Activated CD8-positive, alpha-beta T cell treated with anti-CD3 and anti-CD28 coated beads, Interleukin-2, amount 10 ng/mL, durations not matched to agents 7 days and 5 days (primary cell): ENCODE data around the gene TBCE. TPM values are rescaled to one million over a fixed set of nuclear protein-coding genes. Genes with fewer than 3 reads are reported as not detected.
"Not testable (repeated sequence)": the region's sequence is repeated elsewhere in the genome, so short reads cannot be mapped to it uniquely, and the experiment has no call there.

Source experiments
- ATAC-seq: fragments of 150-1000 bp; cut with Tn5 transposase; one replicate; pipeline ENCODE4 v1.10.0; 2021; ENCODE audit warnings: moderate library complexity
- CTCF ChIA-PET: fragments of 350-600 bp; sonication (Branson Sonifier 250); formaldehyde crosslinking; loops from one replicate; lab custom pipeline; 2021; ENCODE audit warnings: antibody characterized with exemption; lab: Charles Lee
- POLR2A ChIA-PET: fragments of 350-600 bp; sonication (Branson Sonifier 250); formaldehyde crosslinking; loops from one replicate; lab custom pipeline; 2021; ENCODE audit warnings: antibody characterized with exemption; lab: Charles Lee
- DNase-seq: peaks from one replicate; pipeline ENCODE4 v3.0.0-alpha.2; 2020
- H3K27ac Mint-ChIP-seq: one replicate; pipeline ENCODE4 v1.8.0; 2021; ENCODE audit warnings: mild to moderate bottlenecking, mixed read lengths
- H3K27me3 Mint-ChIP-seq: one replicate; pipeline ENCODE4 v1.8.0; 2021; ENCODE audit warnings: low read depth, mixed read lengths
- H3K36me3 Mint-ChIP-seq: one replicate; pipeline ENCODE4 v1.8.0; 2021; ENCODE audit warnings: low read depth, mixed read lengths
- H3K4me1 Mint-ChIP-seq: one replicate; pipeline ENCODE4 v1.8.0; 2021; ENCODE audit warnings: low read depth, mixed read lengths
- H3K4me3 Mint-ChIP-seq: one replicate; pipeline ENCODE4 v1.8.0; 2021; ENCODE audit warnings: mild to moderate bottlenecking, mixed read lengths
- H3K9me3 Mint-ChIP-seq: one replicate; pipeline ENCODE4 v1.8.0; 2022; ENCODE audit warnings: mixed read lengths; ENCODE audit not compliant: insufficient read depth
- total RNA-seq, 2 experiments: library from RNA; stranded (reverse); gene quantifications; one replicate each; pipeline ENCODE4 v1.2.3, GENCODE V29; 2021

TBCE gene
- total RNA-seq, 2 experiments from 2014 or later = 28.1 to 31.9 TPM

GRCh38 chr1:235351441-235351840 lies 15.8 kb upstream of the TBCE start:
- ChIA-PET POLR2A (no interaction called here), CTCF (no interaction called here)
- Mint-ChIP-seq H3K4me1 (no peaks in the 10 kb centered on the region), H3K36me3 (no peaks in the 10 kb centered on the region), H3K9me3 (no peaks in the 10 kb centered on the region), H3K4me3 (no peak overlapping the region), H3K27me3 (peaks cover 4% of the 10 kb centered on the region), H3K27ac (no peak overlapping the region)
- ATAC-seq (no peak), DNase-seq (no peak)

GRCh38 chr1:235351898-235352297 lies 15.3 kb upstream of the TBCE start:
- no peak overlapping the region for H3K27ac Mint-ChIP-seq
- DNase-seq (no peak), ATAC-seq (no peak)
- no peaks in the 10 kb centered on the region for H3K36me3 Mint-ChIP-seq
- POLR2A ChIA-PET = no interaction called here
- CTCF ChIA-PET = no interaction called here
- no peaks in the 10 kb centered on the region for H3K4me1 Mint-ChIP-seq
- no peaks in the 10 kb centered on the region for H3K9me3 Mint-ChIP-seq
- no peak overlapping the region for H3K4me3 Mint-ChIP-seq
- peaks cover 4% of the 10 kb centered on the region for H3K27me3 Mint-ChIP-seq

- Mint-ChIP-seq H3K36me3 (no peaks in the 10 kb centered on the region), H3K4me3 (no peak overlapping the region), H3K9me3 (no peaks in the 10 kb centered on the region), H3K27me3 (peaks cover 6% of the 10 kb centered on the region), H3K4me1 (no peaks in the 10 kb centered on the region), H3K27ac (no peak overlapping the region)
- ChIA-PET POLR2A (interaction anchor here (0.5 to 1.3 kb wide), 4 partner anchors 29 to 848 kb away, joined by 3 to 4 read pairs (median 3); partner anchors contain the start of gene GGPS1), CTCF (interaction anchor here (0.8 to 0.9 kb wide), 2 partner anchors 16 to 104 kb away, joined by 3 read pairs; no protein-coding TSS in a partner anchor)
- no peak for DNase-seq
- no peak for ATAC-seq
These were observed 9.5 kb upstream of the TBCE start for GRCh38 chr1:235357485-235358373.

- no peak for ATAC-seq
- ChIA-PET CTCF (interaction anchor here (0.9 kb wide), 1 partner anchor 17 kb away, joined by 3 read pairs; no protein-coding TSS in a partner anchor), POLR2A (interaction anchor here (0.7 to 1.3 kb wide), 2 partner anchors 30 to 255 kb away, joined by 3 to 4 read pairs; partner anchors contain the start of gene GGPS1)
- Mint-ChIP-seq H3K27ac (no peak overlapping the region), H3K4me1 (no peaks in the 10 kb centered on the region), H3K27me3 (peaks cover 6% of the 10 kb centered on the region), H3K9me3 (no peaks in the 10 kb centered on the region), H3K36me3 (no peaks in the 10 kb centered on the region), H3K4me3 (no peak overlapping the region)
- DNase-seq = no peak
These were observed 8.3 kb upstream of the TBCE start for GRCh38 chr1:235358899-235359298.

- peaks cover 27% of the 10 kb centered on the region for H3K4me1 Mint-ChIP-seq
- H3K27me3 Mint-ChIP-seq, ATAC-seq, H3K9me3 Mint-ChIP-seq, DNase-seq, POLR2A ChIA-PET, H3K4me3 Mint-ChIP-seq, H3K36me3 Mint-ChIP-seq, H3K27ac Mint-ChIP-seq: not testable (repeated sequence)
- CTCF ChIA-PET = interaction anchor here (1.2 kb wide), 1 partner anchor 52 kb away, joined by 4 read pairs; no protein-coding TSS in a partner anchor
These were observed 3.0 kb upstream of the TBCE start for GRCh38 chr1:235364189-235364588.

GRCh38 chr1:235366286-235366685 lies 941 bp upstream of the TBCE start:
- H3K9me3 Mint-ChIP-seq = no peaks in the 10 kb centered on the region
- peak overlapping the region; percentile 58 for H3K27ac Mint-ChIP-seq
- peak; percentile 23 for DNase-seq
- peaks cover 6% of the 10 kb centered on the region for H3K36me3 Mint-ChIP-seq
- POLR2A ChIA-PET = interaction anchor here (0.8 to 2.3 kb wide), 2 partner anchors 40 to 441 kb away, joined by 4 to 5 read pairs; no protein-coding TSS in a partner anchor
- no peak for ATAC-seq
- H3K27me3 Mint-ChIP-seq = no peaks in the 10 kb centered on the region
- H3K4me1 Mint-ChIP-seq = peaks cover 31% of the 10 kb centered on the region
- H3K4me3 Mint-ChIP-seq = peak overlapping the region; percentile 44
- CTCF ChIA-PET = no interaction called here

GRCh38 chr1:235368428-235368827 lies 1.2 kb downstream of the TBCE start:
- DNase-seq (no peak), ATAC-seq (no peak)
- Mint-ChIP-seq H3K27me3 (no peaks in the 10 kb centered on the region), H3K4me3 (peak overlapping the region; percentile 99), H3K9me3 (no peaks in the 10 kb centered on the region), H3K36me3 (peaks cover 6% of the 10 kb centered on the region), H3K4me1 (peaks cover 31% of the 10 kb centered on the region), H3K27ac (no peak overlapping the region)
- ChIA-PET POLR2A (interaction anchor here (1.1 to 1.3 kb wide), 2 partner anchors 31 to 37 kb away, joined by 3 read pairs; no protein-coding TSS in a partner anchor), CTCF (interaction anchor here (1.3 kb wide), 2 partner anchors 27 to 48 kb away, joined by 3 to 11 read pairs; no protein-coding TSS in a partner anchor)

GRCh38 chr1:235369802-235370201 lies 2.6 kb downstream of the TBCE start:
- Mint-ChIP-seq H3K36me3 (peaks cover 9% of the 10 kb centered on the region), H3K27me3 (no peaks in the 10 kb centered on the region), H3K27ac (no peak overlapping the region), H3K4me3 (no peak overlapping the region), H3K9me3 (no peaks in the 10 kb centered on the region), H3K4me1 (peaks cover 31% of the 10 kb centered on the region)
- ChIA-PET POLR2A (no interaction called here), CTCF (no interaction called here)
- DNase-seq (no peak), ATAC-seq (no peak)

- Mint-ChIP-seq H3K27ac (peak overlapping the region; percentile 9), H3K4me3 (no peak overlapping the region), H3K9me3 (no peaks in the 10 kb centered on the region), H3K27me3 (no peaks in the 10 kb centered on the region), H3K36me3 (peaks cover 25% of the 10 kb centered on the region), H3K4me1 (no peaks in the 10 kb centered on the region)
- no peak for ATAC-seq
- no peak for DNase-seq
- ChIA-PET CTCF (no interaction called here), POLR2A (interaction anchor here (0.7 to 0.8 kb wide), 2 partner anchors 8 to 11 kb away, joined by 3 to 4 read pairs; partner anchors contain the start of gene TBCE)
These were observed 8.8 kb downstream of the TBCE start for GRCh38 chr1:235375919-235376605.

GRCh38 chr1:235378134-235378735 lies 11.0 kb downstream of the TBCE start:
- H3K4me3 Mint-ChIP-seq, H3K27ac Mint-ChIP-seq, H3K9me3 Mint-ChIP-seq, H3K4me1 Mint-ChIP-seq, H3K27me3 Mint-ChIP-seq, POLR2A ChIA-PET, DNase-seq, ATAC-seq: not testable (repeated sequence)
- CTCF ChIA-PET = interaction anchor here (1.4 to 2.7 kb wide), 2 partner anchors 37 to 39 kb away, joined by 3 to 8 read pairs; no protein-coding TSS in a partner anchor
- H3K36me3 Mint-ChIP-seq = peaks cover 32% of the 10 kb centered on the region

GRCh38 chr1:235381955-235382739 lies 14.9 kb downstream of the TBCE start:
- peaks cover 28% of the 10 kb centered on the region for H3K36me3 Mint-ChIP-seq
- H3K4me3 Mint-ChIP-seq, POLR2A ChIA-PET, CTCF ChIA-PET, DNase-seq, H3K27ac Mint-ChIP-seq, H3K9me3 Mint-ChIP-seq, H3K4me1 Mint-ChIP-seq, ATAC-seq, H3K27me3 Mint-ChIP-seq: not testable (repeated sequence)
